ENCODE results near the gene DCXR.
A peak's percentile ranks its signal among the peaks of the same experiment; 100 is the strongest.

Gene DCXR

DNA sequence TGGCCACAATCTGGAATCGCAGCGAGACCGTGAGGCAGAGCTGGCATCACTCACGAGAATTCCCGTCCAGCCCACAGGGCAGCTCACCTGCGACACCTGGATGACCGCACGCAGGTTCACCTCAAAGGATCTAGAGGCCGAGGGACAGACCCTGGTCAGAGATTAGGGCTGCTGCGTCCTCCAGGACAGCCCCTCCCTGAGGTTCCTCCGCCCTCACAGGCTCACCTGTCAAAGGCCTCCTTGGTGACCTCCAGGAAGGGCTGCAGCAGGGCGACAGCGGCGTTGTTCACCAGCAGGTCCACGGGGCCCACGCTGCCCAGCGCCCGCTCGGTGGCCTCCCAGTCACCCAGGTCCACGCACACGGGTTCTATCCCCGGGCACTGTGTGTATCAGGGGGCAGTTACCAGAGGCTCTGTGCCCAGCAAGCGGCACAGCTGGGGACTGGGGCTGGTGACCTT is 834 bp downstream of the DCXR start:
- no peak for FAIRE-seq

- FAIRE-seq, result no peak
These were observed 1.4 kb downstream of the DCXR start for GRCh38 chr17:82035956-82036633.

GRCh38 chr17:82035488-82035887 is 2.0 kb downstream of the DCXR start:
- FAIRE-seq, result no peak

- FAIRE-seq, result no peak
These were observed 3.0 kb downstream of the DCXR start for GRCh38 chr17:82034371-82035011.

DNA sequence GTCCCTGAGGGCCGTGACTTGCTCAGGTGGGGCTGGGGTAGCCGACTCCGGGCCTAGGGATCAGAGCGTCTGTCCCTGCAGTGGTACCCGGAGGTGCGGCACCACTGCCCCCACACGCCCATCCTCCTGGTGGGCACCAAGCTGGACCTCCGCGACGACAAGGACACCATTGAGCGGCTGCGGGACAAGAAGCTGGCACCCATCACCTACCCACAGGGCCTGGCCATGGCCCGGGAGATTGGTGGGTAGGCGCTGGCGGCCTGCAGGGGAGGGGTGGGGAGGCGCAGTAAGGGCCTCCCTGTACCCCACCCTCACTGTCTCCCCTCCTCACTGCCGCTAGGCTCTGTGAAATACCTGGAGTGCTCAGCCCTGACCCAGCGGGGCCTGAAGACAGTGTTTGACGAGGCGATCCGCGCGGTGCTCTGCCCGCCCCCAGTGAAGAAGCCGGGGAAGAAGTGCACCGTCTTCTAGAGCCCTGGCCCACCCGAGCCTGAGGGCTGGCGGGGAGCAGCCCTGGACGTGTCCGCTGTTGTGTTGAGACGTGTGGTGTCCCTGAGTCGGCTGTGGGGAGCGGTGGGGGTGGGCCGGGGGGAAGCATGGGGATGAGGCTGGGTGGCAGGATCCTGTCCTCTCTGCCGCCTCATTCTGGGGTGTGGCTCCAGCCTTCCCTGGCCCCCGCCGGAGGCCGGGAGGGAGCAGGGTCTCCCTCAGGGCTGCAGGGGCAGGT is 4.0 kb downstream of the DCXR start:
- FAIRE-seq, result no peak

DNA sequence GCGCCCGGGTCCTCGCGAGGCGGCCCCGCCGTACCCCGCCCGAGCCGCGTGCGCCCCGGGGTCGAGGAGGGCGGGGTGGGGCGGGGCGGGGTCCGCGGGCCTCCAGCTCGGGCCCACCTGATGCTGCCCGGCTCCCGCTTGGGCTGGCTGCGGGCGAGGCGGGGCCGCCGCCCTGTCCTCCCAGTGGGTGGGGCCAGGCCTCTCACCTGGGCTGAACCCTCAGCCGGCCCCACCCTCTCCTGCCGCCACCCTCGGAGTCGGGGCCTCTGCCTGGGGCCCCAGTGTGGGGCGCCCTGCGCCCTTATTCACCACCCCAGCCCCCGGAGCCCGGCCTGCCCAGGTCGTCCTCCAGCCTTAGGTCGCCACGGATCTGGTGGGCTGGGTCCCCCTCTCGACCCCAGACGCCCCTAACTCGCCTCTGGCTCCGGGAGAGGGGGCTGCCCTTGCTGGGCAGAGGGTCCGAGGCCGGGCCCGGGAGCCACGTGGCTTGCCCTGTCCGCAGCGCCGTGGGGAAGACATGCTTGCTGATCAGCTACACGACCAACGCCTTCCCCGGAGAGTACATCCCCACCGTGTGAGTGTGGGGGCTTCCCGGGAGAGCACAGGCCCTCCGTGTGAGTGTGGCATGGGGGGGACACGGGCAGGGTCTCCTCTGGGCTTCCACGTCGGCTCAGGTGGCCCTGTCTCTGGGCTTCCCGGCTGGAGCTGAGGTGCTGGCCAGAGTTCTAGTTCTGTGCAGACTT is 5.4 kb downstream of the DCXR start:
- FAIRE-seq, result no peak

- FAIRE-seq, result no peak
These were observed 6.1 kb downstream of the DCXR start, which contains the start of gene RAC3 for GRCh38 chr17:82031303-82031884. TSS of gene RAC3 (plus strand) at chr17:82031678. CDS start at chr17:82031762, 84 bp downstream.

GRCh38 chr17:82030470-82031302 is 6.8 kb downstream of the DCXR start:
- no peak for FAIRE-seq

- FAIRE-seq, result no peak
These were observed 7.5 kb downstream of the DCXR start for GRCh38 chr17:82029990-82030469.

GRCh38 chr17:82029391-82029790 is 8.1 kb downstream of the DCXR start:
- FAIRE-seq, result no peak

- no peak for FAIRE-seq
These were observed 8.5 kb downstream of the DCXR start for GRCh38 chr17:82028966-82029365.

DNA sequence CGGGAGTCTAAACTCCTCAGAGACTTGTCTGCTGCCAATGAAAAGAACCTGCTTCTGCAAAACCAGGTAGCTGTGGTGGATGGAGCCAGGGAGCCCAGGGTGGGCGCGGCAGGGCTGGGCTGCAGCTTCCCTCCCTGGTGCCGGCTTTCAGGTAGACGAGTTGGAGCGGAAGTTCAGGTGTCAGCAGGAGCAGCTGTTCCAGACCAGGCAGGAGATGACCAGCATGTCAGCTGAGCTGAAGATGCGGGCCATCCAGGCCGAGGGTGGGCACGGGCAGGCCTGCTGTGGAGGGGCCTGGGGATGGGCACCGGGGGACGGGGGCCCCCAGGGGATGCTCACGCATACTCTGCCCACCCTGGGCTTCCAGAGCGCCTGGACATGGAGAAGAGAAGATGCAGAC is 9.3 kb downstream of the DCXR start:
- FAIRE-seq, result no peak

DNA sequence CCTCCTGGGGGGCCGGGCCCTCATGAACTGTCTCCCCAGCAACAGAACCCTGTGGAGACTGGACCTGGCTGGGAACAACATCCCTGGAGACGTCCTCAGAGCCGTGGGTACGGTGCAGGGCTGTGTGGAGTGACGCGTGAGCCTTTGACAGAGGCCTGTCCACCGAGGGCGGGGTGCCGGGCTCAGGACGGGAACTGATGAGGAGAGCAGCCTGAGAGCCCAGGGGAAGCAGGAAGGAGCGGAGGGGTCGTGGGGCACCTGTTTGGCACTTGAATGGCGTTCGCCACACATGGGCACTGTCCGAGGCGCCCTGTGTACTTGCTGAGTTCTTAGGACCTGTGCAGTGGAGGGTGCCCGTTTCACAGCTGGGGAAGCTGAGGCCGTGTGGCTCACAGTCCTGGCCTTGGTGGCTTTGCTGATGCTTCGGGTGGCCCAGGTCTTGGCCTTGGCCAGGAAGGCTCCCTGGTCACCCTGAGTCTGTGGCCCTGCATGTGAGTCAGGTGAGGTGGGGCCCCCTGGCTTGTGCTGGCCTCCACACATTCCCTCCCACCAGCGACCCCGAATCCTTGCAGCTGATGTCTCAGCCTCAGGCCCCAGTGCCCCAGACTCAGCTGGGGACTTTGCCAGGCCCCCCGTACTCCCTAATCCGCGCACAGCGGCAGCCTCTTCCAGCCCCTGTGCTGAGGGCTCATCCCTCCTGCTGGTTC is 11.9 kb downstream of the DCXR start:
- FAIRE-seq, result no peak

GRCh38 chr17:82024859-82025258 is 12.6 kb downstream of the DCXR start:
- FAIRE-seq, result no peak

- FAIRE-seq, result no peak
These were observed 13.9 kb downstream of the DCXR start for GRCh38 chr17:82023447-82024241.

DNA sequence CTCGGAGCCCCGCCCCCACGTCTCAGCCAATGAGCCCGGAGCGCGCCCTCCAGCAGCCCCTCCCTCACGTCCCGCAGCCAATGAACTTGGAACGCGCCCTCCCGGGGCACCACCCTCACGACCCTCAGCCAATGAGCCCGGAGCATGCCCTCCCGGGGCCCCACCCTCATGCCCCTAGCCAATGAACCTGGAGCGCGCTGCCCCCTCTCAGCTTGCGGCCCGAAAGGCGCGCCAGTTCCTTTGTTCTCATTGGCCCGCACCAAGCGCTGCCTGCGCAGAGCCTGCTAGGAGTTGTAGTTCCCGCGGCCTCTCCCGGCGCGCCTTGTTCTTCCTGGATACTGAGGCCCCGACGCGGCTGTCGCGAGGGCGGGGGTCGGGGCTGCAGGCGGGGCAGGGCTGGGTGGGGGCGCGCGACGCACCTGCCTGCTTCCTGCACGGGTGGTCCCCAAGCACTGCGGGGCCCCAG is 14.5 kb downstream of the DCXR start, which contains the start of gene LRRC45:
TSS of gene LRRC45 (plus strand) at position 325 of the 466 bp plus-strand sequence. CDS start 339 bp downstream, outside the sequence.
- peak; percentile 95 for FAIRE-seq

- FAIRE-seq, result no peak
These were observed 15.1 kb downstream of the DCXR start, which contains the start of gene CENPX for GRCh38 chr17:82022310-82022980. TSS of gene CENPX (minus strand) at chr17:82022878. CDS start at chr17:82022861, 17 bp downstream.

- FAIRE-seq, result no peak
These were observed 15.6 kb downstream of the DCXR start for GRCh38 chr17:82021900-82022309.

All from TTC549 (cell line).